Stimulated activated effector memory CD8-positive, alpha-beta T cell treated with anti-CD3 and anti-CD28 coated beads, Interleukin-12 subunit alpha, Interleukin-12 subunit beta, amount 100 ng/mL, for 72 hours (primary cell): ENCODE results near the gene CFAP47.
"Not testable (repeated sequence)": the region's sequence is repeated elsewhere in the genome, so short reads cannot be mapped to it uniquely, and the experiment has no call there.

Experiments used
- ATAC-seq: fragments of 150-1000 bp; cut with Tn5 transposase; 2 replicates; pipeline ENCODE4 v1.10.0; 2021
- DNase-seq, 2 donors: peaks; one replicate each; pipeline ENCODE4 v3.0.0; 2021 to 2022; ENCODE audit warnings: low spot score in 2 of 2
- H3K27ac Mint-ChIP-seq: one replicate; pipeline ENCODE4 v1.8.0; 2022; ENCODE audit warnings: mild to moderate bottlenecking, mixed read lengths
- H3K36me3 Mint-ChIP-seq: one replicate; pipeline ENCODE4 v1.8.0; 2022; ENCODE audit warnings: mild to moderate bottlenecking, mixed read lengths
- H3K4me1 Mint-ChIP-seq: one replicate; pipeline ENCODE4 v1.8.0; 2022; ENCODE audit warnings: mixed read lengths
- H3K4me3 Mint-ChIP-seq: one replicate; pipeline ENCODE4 v1.8.0; 2022; ENCODE audit warnings: mild to moderate bottlenecking, mixed read lengths
- H3K9me3 Mint-ChIP-seq: one replicate; pipeline ENCODE4 v1.8.0; 2022; ENCODE audit warnings: mixed read lengths

Gene CFAP47

DNA sequence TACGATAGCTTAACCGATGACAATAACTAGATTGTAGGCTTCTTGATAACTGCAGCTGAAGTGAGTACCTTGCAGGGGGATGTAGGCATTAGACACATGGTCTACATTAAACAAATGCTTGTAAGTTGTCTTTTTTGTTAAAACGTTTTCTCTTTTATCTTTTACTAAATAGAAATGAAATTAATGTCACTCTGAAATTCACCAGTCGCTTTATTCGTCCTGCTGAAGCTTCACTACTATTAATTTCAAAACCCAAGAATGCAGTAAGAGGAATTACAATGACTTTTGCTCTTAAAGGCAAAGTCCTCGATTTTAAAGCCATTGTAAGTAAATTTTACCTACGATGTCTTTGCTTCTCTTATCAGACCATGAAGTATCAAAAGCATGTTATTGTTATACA lies 239.7 kb downstream of the CFAP47 start:
- DNase-seq, result no peak
- Mint-ChIP-seq H3K4me3 (no peak overlapping the region), H3K4me1 (no peaks in the 10 kb centered on the region), H3K36me3 (no peaks in the 10 kb centered on the region), H3K9me3 (peaks cover 3% of the 10 kb centered on the region), H3K27ac (no peak overlapping the region)
- ATAC-seq, result no peak

DNA sequence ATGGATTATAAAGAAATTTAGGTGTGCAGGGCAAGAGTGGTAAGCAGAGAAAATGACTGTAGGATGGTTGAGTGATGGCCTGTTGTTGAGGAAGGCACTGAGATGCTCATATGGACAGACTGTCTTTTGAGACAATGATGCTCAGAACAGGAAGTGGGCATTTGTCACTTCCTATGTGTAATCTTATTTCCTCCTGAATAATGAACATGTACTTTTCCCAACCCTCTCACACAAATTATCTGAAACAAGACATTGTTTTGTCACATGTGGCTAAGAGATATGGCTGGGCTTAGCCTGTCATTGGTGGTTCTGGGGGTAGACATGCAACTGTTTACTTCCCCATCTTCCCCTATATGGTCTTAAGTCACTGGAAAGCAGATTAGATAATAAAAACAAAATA lies 240.5 kb downstream of the CFAP47 start:
- H3K36me3 Mint-ChIP-seq, result no peaks in the 10 kb centered on the region
- H3K27ac Mint-ChIP-seq, result no peak overlapping the region
- peaks cover 3% of the 10 kb centered on the region for H3K9me3 Mint-ChIP-seq
- no peaks in the 10 kb centered on the region for H3K4me1 Mint-ChIP-seq
- no peak for DNase-seq
- H3K4me3 Mint-ChIP-seq, result no peak overlapping the region
- ATAC-seq, result no peak

DNA sequence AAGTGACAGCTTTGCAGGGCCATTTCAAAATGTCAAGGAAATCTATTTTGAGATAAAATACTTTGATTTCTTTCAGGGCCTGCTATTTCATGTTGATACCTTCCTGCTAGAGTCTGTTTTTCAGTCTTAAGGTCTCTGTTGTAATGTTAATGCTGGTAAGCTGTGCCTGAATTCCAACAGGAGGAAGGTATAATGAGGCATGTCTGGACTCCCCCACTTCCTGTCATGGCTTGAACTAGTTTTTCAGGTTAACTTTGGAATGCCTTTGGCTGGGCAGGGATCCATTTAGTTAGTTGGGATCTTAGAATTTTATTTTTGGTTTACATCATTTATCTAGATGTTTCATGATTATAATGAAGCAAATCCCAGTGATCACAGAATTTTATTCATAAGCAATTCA lies 279.0 kb downstream of the CFAP47 start:
- no peak overlapping the region for H3K27ac Mint-ChIP-seq
- DNase-seq (no peak), ATAC-seq (no peak)
- H3K4me3 Mint-ChIP-seq, result no peak overlapping the region
- H3K9me3 Mint-ChIP-seq, result peaks cover 3% of the 10 kb centered on the region
- H3K4me1 Mint-ChIP-seq, result no peaks in the 10 kb centered on the region
- peaks cover 4% of the 10 kb centered on the region for H3K36me3 Mint-ChIP-seq

DNA sequence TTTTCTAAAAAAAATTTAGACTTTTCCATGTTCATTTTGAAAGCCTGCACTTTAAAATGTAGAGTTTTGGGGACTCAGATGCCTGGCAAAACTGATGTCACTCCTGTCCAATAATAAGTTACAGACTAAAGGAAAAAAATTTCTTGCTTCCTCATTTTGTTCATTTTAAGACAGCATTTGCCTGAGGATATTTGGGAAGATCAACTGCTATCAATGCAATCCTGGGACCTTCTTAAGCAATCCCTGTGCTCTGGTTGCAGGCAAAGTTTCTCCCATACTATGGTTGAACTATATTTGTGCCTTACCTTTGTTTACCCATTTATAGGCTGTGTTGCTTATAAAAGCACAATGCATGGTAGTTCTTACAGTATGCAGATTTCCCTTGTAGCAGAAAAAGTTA lies 280.4 kb downstream of the CFAP47 start:
- Mint-ChIP-seq H3K36me3 (no peaks in the 10 kb centered on the region), H3K4me1 (no peaks in the 10 kb centered on the region), H3K9me3 (peaks cover 3% of the 10 kb centered on the region), H3K4me3 (no peak overlapping the region), H3K27ac (no peak overlapping the region)
- DNase-seq (no peak), ATAC-seq (no peak)

DNA sequence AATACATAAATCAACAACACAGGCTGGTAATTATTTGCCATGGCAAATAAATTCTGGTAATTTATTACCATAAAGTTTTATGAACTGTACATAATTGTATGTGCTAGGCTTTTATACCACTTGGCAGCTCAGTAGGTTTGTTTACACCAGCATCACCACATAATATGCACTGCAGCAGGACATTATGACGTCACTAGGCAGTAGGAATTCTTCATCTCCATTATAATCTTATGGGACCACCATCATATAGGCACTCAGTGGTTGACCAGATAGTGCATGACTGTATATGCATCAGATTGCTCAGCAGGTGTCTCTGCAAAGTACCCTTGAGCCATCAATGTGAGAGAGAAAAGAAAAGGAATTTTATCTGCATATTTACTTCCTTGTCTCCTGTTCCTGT lies 295.4 kb downstream of the CFAP47 start:
- Mint-ChIP-seq H3K4me1 (no peaks in the 10 kb centered on the region), H3K4me3 (no peak overlapping the region), H3K9me3 (peaks cover 7% of the 10 kb centered on the region), H3K27ac (no peak overlapping the region), H3K36me3 (no peaks in the 10 kb centered on the region)
- ATAC-seq, result no peak
- DNase-seq, result no peak

DNA sequence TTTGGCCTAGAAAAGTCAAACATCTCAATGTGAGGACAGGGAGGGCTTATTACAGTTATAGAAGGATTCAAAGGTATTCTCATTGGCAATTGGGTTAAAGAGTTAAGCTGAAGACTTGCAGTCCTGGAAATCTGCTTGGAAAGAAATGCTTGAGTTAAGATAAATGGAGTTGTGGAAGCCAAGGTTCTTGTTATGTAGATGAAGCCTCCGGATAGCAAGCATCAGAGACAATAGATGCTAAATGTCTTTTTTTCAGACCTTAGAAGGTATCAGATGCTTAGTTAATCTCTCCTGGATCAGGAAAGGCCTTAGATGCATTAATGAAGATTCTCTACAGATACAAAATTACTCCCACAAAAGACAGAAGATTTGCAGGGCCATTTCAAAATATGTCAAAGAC lies 299.3 kb downstream of the CFAP47 start:
- ATAC-seq (no peak), DNase-seq (no peak)
- Mint-ChIP-seq H3K4me3 (no peak overlapping the region), H3K9me3 (peaks cover 7% of the 10 kb centered on the region), H3K27ac (no peak overlapping the region), H3K36me3 (no peaks in the 10 kb centered on the region), H3K4me1 (no peaks in the 10 kb centered on the region)

DNA sequence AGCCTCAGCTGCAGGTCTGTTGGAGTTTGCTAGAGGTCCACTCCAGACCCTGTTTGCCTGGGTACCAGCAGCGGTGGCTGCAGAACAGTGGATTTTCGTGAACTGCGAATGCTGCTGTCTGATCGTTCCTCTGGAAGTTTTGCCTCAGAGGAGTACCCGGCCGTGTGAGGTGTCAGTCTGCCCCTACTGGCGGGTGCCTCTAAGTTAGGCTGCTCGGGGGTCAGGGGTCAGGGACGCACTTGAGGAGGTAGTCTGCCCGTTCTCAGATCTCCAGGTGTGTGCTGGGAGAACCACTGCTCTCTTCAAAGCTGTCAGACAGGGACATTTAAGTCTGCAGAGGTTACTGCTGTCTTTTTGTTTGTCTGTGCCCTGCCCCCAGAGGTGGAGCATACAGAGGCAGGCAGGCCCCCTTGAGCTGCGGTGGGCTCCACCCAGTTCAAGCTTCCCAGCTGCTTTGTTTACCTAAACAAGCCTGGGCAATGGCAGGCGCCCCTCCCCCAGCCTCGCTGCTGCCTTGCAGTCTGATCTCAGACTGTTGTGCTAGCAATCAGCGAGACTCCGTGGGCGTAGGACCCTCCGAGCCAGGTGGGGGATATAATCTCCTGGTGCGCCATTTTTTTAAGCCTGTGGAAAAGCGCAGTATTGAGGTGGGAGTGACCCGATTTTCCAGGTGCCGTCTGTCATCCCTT lies 315.4 kb downstream of the CFAP47 start:
- not testable (repeated sequence) for H3K36me3 Mint-ChIP-seq, ATAC-seq, H3K4me1 Mint-ChIP-seq

DNA sequence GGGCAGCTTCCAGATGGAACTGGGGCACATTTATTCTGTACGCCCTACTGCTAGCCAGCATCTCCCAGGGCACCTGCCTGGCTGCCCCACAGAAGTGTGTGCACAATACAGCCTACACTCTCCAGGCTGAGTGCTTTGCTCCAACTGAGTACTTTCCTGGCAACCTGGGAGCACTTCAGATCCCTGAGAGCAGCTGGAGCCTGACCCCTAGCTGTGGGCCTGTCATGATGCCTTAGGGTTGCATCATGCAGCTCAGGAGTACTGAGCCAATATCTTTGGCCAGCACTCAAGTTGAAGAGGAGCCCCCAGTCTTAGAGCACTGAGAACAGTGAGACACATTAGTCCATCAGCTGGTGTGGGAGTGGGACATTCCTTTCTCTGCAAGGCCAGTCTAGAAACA lies 321.9 kb downstream of the CFAP47 start:
- H3K36me3 Mint-ChIP-seq, result no peaks in the 10 kb centered on the region
- no peaks in the 10 kb centered on the region for H3K4me1 Mint-ChIP-seq
- ATAC-seq (no peak), DNase-seq (no peak)
- H3K9me3 Mint-ChIP-seq, result peaks cover 3% of the 10 kb centered on the region
- no peak overlapping the region for H3K4me3 Mint-ChIP-seq
- no peak overlapping the region for H3K27ac Mint-ChIP-seq

More for the DNA sequence above, 315.4 kb downstream of the CFAP47 start:
- H3K27ac Mint-ChIP-seq, H3K9me3 Mint-ChIP-seq, DNase-seq, H3K4me3 Mint-ChIP-seq: not testable (repeated sequence)

DNA sequence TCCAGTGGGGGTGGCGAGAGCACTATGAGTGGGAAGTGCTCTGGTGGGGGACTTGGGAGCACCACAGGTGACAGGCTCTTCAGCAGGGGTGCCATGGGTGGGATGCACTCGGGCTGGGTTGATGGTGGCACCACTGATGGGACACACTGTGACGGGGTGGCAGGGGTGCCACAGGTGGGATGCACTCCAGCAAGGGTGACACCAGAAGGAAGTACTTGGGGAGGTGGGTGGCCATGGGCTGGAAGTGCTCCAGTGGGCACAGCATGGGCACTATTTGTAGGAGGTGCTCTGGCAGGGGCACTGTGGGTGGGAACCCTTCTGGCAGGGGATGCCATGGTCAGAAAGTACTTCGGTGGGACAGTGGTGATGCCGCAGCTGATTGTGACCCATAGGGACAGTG lies 346.6 kb downstream of the CFAP47 start:
- H3K4me1 Mint-ChIP-seq, result no peaks in the 10 kb centered on the region
- no peaks in the 10 kb centered on the region for H3K36me3 Mint-ChIP-seq
- peaks cover 3% of the 10 kb centered on the region for H3K9me3 Mint-ChIP-seq
- no peak overlapping the region for H3K27ac Mint-ChIP-seq
- no peak for DNase-seq
- ATAC-seq, result no peak
- no peak overlapping the region for H3K4me3 Mint-ChIP-seq

DNA sequence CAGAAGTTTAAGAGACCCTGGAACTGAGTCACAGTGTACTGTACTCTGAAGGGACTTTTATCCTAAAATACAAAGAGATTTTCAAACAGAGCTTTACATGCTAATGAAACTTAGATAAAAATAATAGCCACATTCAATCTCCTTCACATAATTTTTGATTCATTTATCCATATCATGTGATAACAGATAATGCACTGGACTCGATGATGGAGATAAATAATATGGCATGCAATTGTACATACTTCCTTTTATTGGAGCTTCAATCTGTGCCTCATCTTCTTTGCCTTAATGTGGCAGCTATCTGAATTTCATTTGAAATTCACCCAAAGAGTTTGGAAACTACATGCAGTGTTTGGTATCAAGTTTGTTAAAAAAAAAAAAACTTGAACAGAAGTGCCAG lies 390.6 kb downstream of the CFAP47 start:
- Mint-ChIP-seq H3K4me3 (no peak overlapping the region), H3K27ac (no peak overlapping the region), H3K4me1 (no peaks in the 10 kb centered on the region), H3K9me3 (no peaks in the 10 kb centered on the region), H3K36me3 (no peaks in the 10 kb centered on the region)
- ATAC-seq (no peak), DNase-seq (no peak)

DNA sequence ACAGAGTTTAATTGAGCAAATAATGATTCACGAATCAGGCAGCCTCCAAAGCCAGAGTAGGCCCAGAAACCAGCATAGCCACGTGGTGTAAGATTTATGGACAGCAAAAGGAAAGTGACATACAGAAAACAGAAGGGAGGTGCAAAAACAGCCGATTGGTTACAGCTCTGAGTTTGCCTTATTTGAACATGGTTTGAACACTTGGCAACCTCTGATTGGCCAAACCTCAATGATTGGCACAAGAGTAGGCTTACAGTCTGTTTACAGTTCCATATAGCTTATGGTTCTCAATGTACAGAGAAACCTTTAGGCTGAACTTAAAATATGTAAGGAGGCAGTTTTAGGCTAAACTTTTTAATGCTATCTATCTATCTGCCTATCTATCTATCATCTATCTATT lies 394.8 kb downstream of the CFAP47 start:
- no peak for DNase-seq
- Mint-ChIP-seq H3K36me3 (no peaks in the 10 kb centered on the region), H3K4me1 (no peaks in the 10 kb centered on the region), H3K27ac (no peak overlapping the region), H3K4me3 (no peak overlapping the region), H3K9me3 (peaks cover 2% of the 10 kb centered on the region)
- ATAC-seq, result no peak

DNA sequence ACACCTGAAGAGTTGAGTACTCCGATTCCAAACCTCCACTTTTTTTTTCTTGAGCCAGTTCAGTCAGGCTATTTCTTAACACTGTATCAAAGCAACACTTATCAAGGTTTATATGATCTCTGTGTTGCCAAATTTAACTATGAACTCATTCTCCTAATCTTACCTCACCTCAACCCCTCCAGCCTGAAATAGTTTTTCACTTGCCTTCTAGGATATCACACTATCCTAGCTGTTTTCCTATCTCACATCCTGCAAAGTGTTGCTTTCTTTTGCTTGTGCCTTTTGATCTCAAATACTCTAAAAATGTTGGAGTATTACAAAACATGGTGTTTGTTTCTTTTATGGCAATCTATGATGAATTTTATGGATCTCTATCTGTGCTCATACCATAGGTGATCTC lies 415.0 kb downstream of the CFAP47 start:
- ATAC-seq (no peak), DNase-seq (no peak)
- H3K9me3 Mint-ChIP-seq, result peaks cover 19% of the 10 kb centered on the region
- H3K4me3 Mint-ChIP-seq, result no peak overlapping the region
- H3K27ac Mint-ChIP-seq, result no peak overlapping the region
- H3K36me3 Mint-ChIP-seq, result no peaks in the 10 kb centered on the region
- H3K4me1 Mint-ChIP-seq, result no peaks in the 10 kb centered on the region

DNA sequence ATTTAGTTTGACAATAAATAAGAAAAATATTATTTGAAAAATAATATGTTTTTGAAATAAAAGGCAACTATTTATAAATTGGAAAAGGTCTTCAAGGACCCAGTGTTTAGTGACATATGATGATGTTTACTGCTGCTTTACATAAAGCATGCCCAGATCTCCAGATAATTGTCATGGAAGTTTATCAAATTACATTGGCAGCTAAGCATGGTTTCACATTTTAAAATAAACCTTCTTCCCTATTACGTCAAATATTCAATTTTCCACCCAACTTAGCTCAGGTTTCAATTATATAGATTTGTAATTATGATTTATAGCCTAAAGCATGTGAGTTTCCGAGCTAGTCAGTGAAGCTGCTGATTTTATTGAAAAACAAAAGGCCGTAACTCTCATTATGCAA lies 417.2 kb downstream of the CFAP47 start:
- H3K4me3 Mint-ChIP-seq, result no peak overlapping the region
- H3K36me3 Mint-ChIP-seq, result no peaks in the 10 kb centered on the region
- no peak overlapping the region for H3K27ac Mint-ChIP-seq
- ATAC-seq, result no peak
- H3K9me3 Mint-ChIP-seq, result peaks cover 11% of the 10 kb centered on the region
- DNase-seq, result no peak
- no peaks in the 10 kb centered on the region for H3K4me1 Mint-ChIP-seq

DNA sequence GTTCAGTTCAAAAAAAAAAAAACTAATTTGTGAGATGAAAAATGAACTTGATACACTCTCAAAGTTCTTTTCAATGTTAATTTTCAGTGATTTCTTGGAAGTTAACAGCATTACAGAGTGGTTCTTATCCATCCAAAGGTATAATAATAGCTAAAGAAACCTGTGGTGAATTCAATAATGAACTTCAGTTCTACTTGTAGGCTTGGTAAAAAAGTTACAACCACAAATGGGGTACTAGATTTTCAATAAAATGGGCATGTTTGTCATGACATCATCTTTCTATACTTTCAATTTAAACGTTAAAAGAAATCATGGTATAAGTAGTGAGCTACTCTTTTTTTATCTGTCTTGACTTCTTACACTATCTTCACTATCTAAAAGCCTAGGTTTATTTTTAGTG lies 424.8 kb downstream of the CFAP47 start:
- Mint-ChIP-seq H3K27ac (no peak overlapping the region), H3K4me3 (no peak overlapping the region), H3K9me3 (no peaks in the 10 kb centered on the region), H3K36me3 (no peaks in the 10 kb centered on the region), H3K4me1 (no peaks in the 10 kb centered on the region)
- DNase-seq (no peak), ATAC-seq (no peak)

DNA sequence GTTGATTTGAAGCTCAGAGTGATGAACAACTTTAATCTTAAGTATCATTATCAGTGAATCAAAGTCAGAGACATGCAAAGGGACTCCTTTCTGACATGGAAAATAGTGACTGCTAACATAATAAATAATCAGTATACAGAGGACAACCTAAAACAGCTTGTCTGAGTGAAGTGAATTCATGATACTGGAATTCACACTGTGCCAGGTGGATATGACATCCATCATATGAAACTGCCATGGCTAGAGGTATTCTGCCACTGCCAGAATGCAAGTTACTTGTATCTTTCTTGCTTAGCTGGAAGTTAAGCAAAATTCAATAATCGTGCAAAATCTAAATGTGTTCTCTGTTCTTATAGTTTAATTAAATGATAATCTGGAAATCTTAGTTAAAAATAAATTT lies 429.0 kb downstream of the CFAP47 start:
- no peak for DNase-seq
- Mint-ChIP-seq H3K4me3 (no peak overlapping the region), H3K9me3 (no peaks in the 10 kb centered on the region), H3K27ac (no peak overlapping the region), H3K36me3 (no peaks in the 10 kb centered on the region), H3K4me1 (no peaks in the 10 kb centered on the region)
- no peak for ATAC-seq

DNA sequence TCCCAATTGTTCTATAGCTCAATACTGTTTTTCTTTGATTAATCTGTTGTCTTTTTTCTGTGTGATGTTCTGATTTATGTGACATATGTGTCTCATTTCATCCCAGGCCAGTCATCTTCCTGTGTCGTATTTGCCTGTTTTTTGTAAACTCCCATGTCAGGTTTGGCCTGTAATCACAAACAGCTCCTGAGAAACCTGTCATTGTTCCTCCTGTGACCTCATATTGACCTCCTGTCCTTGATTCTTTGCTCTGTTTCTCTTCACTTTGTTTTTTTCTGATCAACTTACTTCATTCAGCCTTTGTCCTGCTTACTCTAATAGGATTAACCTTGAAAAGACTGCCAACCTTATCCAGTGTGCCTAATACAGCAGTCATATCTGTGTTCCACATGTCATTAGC lies 438.3 kb downstream of the CFAP47 start:
- no peak overlapping the region for H3K27ac Mint-ChIP-seq
- no peaks in the 10 kb centered on the region for H3K4me1 Mint-ChIP-seq
- no peak for ATAC-seq
- no peak overlapping the region for H3K4me3 Mint-ChIP-seq
- DNase-seq, result no peak
- H3K36me3 Mint-ChIP-seq, result no peaks in the 10 kb centered on the region
- H3K9me3 Mint-ChIP-seq, result peaks cover 19% of the 10 kb centered on the region

DNA sequence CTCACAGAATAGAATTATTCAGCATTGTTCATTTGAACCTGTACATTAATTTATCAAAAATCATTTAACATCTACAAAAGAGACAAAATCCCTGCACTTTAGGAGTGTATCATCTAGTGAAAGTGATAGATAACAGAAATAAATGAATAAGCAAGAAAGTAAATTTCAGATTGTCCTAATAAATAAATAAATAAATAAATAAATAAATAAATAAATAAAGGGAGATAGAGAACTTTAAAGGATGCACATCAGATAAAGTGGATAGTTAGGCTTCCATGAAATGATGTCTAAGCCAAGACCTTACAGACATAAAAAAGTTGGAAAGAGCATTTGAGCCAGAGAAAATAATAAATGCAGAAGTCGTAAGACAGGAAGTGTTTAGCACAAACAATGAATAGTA lies 444.7 kb downstream of the CFAP47 start:
- no peaks in the 10 kb centered on the region for H3K4me1 Mint-ChIP-seq
- no peak overlapping the region for H3K27ac Mint-ChIP-seq
- H3K9me3 Mint-ChIP-seq, result no peaks in the 10 kb centered on the region
- ATAC-seq, result no peak
- H3K36me3 Mint-ChIP-seq, result no peaks in the 10 kb centered on the region
- no peak for DNase-seq
- H3K4me3 Mint-ChIP-seq, result no peak overlapping the region
